Measurements from ENCODE around the gene ECSCR.
"Not testable (repeated sequence)": the region's sequence is repeated elsewhere in the genome, so short reads cannot be mapped to it uniquely, and the experiment has no call there.

ECSCR gene

DNA sequence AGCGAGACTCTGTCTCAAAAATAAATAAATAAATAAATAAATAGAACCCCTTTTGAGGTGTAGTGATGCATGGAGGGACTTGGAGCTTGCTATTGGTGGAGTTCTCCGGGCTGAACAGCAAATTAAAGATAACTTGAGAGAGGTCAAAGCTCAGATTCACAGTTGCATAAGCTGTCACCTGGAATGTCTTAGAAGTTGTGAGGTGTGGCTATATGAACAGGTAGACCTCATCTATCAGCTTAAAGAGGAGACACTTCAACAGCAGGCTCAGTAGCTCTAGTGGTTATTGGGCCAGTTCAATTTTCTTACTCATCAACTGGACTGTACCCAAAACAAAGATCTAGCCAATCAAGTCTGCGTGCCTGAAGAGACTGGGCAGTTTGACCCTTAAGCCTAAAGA lies 31.7 kb upstream of the ECSCR start:
- H3K9me3 ChIP-seq (ENCODE audit: severe bottlenecking): no peaks in the 10 kb centered on the region
- no peak for TF ChIP-seq CTCF (IDR thresholded peaks at IDR 0.05; ENCODE audit: low read depth, low read length)
- H3K4me3 ChIP-seq (ENCODE audit: low read depth, low read length): no peak overlapping the region
- no peaks in the 10 kb centered on the region for H3K27me3 ChIP-seq (ENCODE audit: insufficient read depth, low read depth, severe bottlenecking)
- no peaks in the 10 kb centered on the region for H3K36me3 ChIP-seq
- no peak overlapping the region for H3K27ac ChIP-seq
- no peak for DNase-seq

DNA sequence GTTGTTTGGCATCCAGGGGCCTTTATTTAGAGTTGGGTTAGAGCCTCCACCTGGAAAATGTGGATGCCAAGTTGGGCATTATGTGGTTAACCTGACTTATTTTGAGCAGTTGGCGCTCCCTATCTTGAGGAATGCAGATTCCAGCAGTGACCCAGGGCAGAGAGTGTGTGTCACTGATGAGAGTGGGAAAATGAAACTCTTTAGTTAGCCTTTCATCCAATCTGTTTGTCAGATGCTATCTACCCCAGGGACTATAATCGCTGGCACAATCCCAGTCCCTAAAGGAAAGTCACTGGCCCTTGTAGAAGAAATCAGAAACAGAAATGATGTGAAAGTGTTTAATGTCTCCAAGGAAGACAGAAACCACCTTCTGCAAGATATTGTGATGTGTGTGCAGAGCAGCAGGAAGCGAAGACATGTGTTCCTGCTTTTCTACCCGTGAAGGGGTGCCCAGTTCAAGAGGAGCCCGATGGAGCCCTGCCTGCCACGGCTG lies 30.2 kb upstream of the ECSCR start:
- H3K9me3 ChIP-seq (ENCODE audit: severe bottlenecking): no peaks in the 10 kb centered on the region
- no peak overlapping the region for H3K27ac ChIP-seq
- no peak overlapping the region for H3K4me3 ChIP-seq (ENCODE audit: low read depth, low read length)
- TF ChIP-seq CTCF (IDR thresholded peaks at IDR 0.05; ENCODE audit: low read depth, low read length): no peak
- no peaks in the 10 kb centered on the region for H3K27me3 ChIP-seq (ENCODE audit: insufficient read depth, low read depth, severe bottlenecking)
- no peaks in the 10 kb centered on the region for H3K36me3 ChIP-seq
- no peak for DNase-seq

GRCh38 chr5:139488260-139488659 lies 25.7 kb upstream of the ECSCR start:
- peak overlapping the region; percentile 55 for H3K27ac ChIP-seq
- no peaks in the 10 kb centered on the region for H3K9me3 ChIP-seq (ENCODE audit: severe bottlenecking)
- no peaks in the 10 kb centered on the region for H3K27me3 ChIP-seq (ENCODE audit: insufficient read depth, low read depth, severe bottlenecking)
- H3K4me3 ChIP-seq (ENCODE audit: low read depth, low read length): no peak overlapping the region
- no peak for DNase-seq
- no peak for TF ChIP-seq CTCF (IDR thresholded peaks at IDR 0.05; ENCODE audit: low read depth, low read length)
- H3K36me3 ChIP-seq: no peaks in the 10 kb centered on the region

GRCh38 chr5:139486201-139486600 lies 23.7 kb upstream of the ECSCR start:
- DNase-seq: peak; percentile 54
- no peak for TF ChIP-seq CTCF (IDR thresholded peaks at IDR 0.05; ENCODE audit: low read depth, low read length)
- H3K27ac ChIP-seq: no peak overlapping the region
- H3K9me3 ChIP-seq (ENCODE audit: severe bottlenecking): no peaks in the 10 kb centered on the region
- no peak overlapping the region for H3K4me3 ChIP-seq (ENCODE audit: low read depth, low read length)
- H3K27me3 ChIP-seq (ENCODE audit: insufficient read depth, low read depth, severe bottlenecking): no peaks in the 10 kb centered on the region
- H3K36me3 ChIP-seq: no peaks in the 10 kb centered on the region

DNA sequence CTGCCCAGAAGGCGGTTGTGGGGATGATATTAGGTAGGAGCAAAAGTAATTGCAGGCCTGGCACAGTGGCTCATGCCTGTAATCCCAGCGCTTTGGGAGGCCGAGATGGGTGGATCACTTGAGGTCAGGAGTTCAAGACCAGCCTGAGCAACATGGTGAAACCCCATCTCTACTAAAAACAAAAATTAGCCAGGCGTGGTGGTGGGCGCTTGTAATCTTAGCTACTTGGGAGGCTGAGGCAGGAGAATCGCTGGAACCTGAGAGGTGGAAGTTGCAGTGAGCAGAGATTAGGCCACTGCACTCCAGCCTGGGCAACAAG lies 20.3 kb upstream of the ECSCR start:
- not testable (repeated sequence) for H3K4me3 ChIP-seq (ENCODE audit: low read depth, low read length); DNase-seq; H3K27ac ChIP-seq; H3K9me3 ChIP-seq (ENCODE audit: severe bottlenecking); H3K36me3 ChIP-seq; H3K27me3 ChIP-seq (ENCODE audit: insufficient read depth, low read depth, severe bottlenecking)

DNA sequence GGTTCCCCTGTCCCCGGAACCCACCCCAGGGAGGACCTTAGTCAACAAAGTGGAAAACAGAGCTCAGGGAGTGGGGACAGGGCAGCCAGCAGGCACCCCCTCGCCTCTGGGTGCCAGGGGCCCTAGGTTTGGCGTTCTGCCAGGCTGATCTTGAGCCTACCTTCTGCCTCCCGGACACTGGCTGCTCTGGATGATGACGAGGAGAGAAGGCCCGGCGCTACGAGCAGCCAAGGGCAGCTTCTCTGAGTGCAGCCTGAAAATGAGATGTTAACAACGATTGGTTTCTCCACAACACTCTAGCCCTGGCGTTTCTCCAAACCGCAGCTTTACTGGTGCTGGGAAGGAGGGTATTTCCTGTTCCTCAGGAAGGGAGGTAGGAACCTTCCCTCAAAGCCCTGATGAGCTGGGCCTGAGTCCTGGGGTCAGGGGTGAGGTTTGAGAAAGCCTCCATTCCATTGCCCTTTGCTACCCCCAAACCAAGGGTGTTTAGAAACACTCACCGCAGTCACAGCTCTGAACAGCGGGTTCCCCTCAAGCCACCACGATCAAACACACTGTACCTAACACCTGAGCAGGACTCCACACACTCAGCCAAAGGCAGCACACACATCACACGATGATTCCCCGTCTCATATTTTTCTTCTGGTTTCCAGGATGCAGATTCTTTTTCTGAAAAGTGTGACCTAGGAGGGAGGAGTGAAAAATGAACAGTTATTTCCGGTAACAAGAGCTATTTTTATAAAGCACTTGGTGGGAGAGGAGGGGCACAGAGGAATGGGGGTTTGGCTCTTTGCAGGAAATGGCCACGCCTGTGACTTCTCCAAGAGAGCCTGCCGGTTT lies 19.7 kb upstream of the ECSCR start, which contains the start of gene STING1:
Gene STING1 (minus strand): TSS at position 709 of the 840 bp plus-strand sequence. CDS start 1,054 bp downstream, outside the sequence.
- H3K4me3 ChIP-seq (ENCODE audit: low read depth, low read length): no peak within 1 kb of the TSS
- no peak for TF ChIP-seq CTCF (IDR thresholded peaks at IDR 0.05; ENCODE audit: low read depth, low read length)
- DNase-seq: no peak

More for the DNA sequence above, 19.7 kb upstream of the ECSCR start, which contains the start of gene STING1:
- no peak within 1 kb of the TSS for H3K27ac ChIP-seq
- no peaks in the 10 kb centered on the region for H3K27me3 ChIP-seq (ENCODE audit: insufficient read depth, low read depth, severe bottlenecking)
- H3K9me3 ChIP-seq (ENCODE audit: severe bottlenecking): no peaks in the 10 kb centered on the region
- no peaks in the 10 kb centered on the region for H3K36me3 ChIP-seq

Data from WERI-Rb-1 (cell line).